SK-N-SH (cell line): Measurements from ENCODE around the gene CRB1. TPM values are rescaled to one million over a fixed set of nuclear protein-coding genes. Genes with fewer than 3 reads are reported as not detected.
A peak's percentile ranks its signal among the peaks of the same experiment; 100 is the strongest.

Source experiments
- CTCF ChIA-PET: fragments of 300-600, 350-600 bp; formaldehyde crosslinking; extraction: SDS; loops from one replicate; lab custom pipeline; 2021; lab: Yijun Ruan, JAX
- POLR2A ChIA-PET: fragments of 350-600 bp; sonication (Branson Sonifier 250); formaldehyde crosslinking; extraction: SDS; loops from one replicate; lab custom pipeline; 2020; ENCODE audit warnings: antibody characterized with exemption, inconsistent platforms; lab: Yijun Ruan, JAX
- DNase-seq: peaks from one replicate; pipeline ENCODE4 v3.0.0; 2012
- H2AFZ ChIP-seq: fragments of 200-600 bp; sonication (generic); 2 replicates; pipeline ENCODE4 v1.8.1; 2016; ENCODE audit warnings: antibody characterized with exemption, mild to moderate bottlenecking, low read depth
- H3F3A ChIP-seq: fragments of 200-600 bp; sonication (generic); replicated peaks from 2 replicates; pipeline ENCODE3; 2016; ENCODE audit warnings: antibody characterized with exemption, mild to moderate bottlenecking; ENCODE audit not compliant: insufficient read depth
- H3K27ac ChIP-seq, 2 experiments: fragments of 200-500 bp in 1 of 2; fragments of 200-600 bp in 1 of 2; sonication (Bioruptor generic) in 1 of 2; sonication (generic), shearing (Covaris generic) in 1 of 2; 2 replicates each; pipeline versions ENCODE4 v1.5.1 to v1.6.1; 2014 to 2016; ENCODE audit warnings: low read depth in 2 of 2, inconsistent platforms in 1 of 2, low read length in 1 of 2, mild to moderate bottlenecking in 1 of 2, mixed read lengths in 1 of 2
- H3K27me3 ChIP-seq: fragments of 200-600 bp; sonication (generic), shearing (Covaris generic); 2 replicates; pipeline ENCODE4 v1.6.1; 2016; ENCODE audit warnings: mixed run types; ENCODE audit not compliant: insufficient read depth
- H3K36me3 ChIP-seq, 2 experiments: fragments of 200-500 bp in 1 of 2; fragments of 200-600 bp in 1 of 2; sonication (Bioruptor generic) in 1 of 2; sonication (generic) in 1 of 2; replicated peaks in 1 of 2; 2 replicates each; pipeline versions ENCODE3 to v1.5.1; 2014 to 2016; ENCODE audit warnings: low read length in 1 of 2, mild to moderate bottlenecking in 1 of 2; ENCODE audit not compliant: insufficient read depth in 2 of 2, control insufficient read depth in 1 of 2
- H3K4me1 ChIP-seq, 2 experiments: fragments of 200-500 bp in 1 of 2; fragments of 200-600 bp in 1 of 2; sonication (Bioruptor generic) in 1 of 2; sonication (generic), shearing (Covaris generic) in 1 of 2; 2 replicates each; pipeline versions ENCODE4 v1.5.1 to v1.6.1; 2014 to 2016; ENCODE audit warnings: low read depth in 1 of 2, low read length in 1 of 2, mixed run types in 1 of 2; ENCODE audit not compliant: insufficient read depth in 2 of 2, control insufficient read depth in 1 of 2
- H3K4me2 ChIP-seq: fragments of 200-600 bp; sonication (generic), shearing (Covaris generic); 2 replicates; pipeline ENCODE4 v1.6.1; 2017; ENCODE audit warnings: mixed run types
- H3K4me3 ChIP-seq, 2 experiments: fragments of 200-500 bp in 1 of 2; fragments of 200-600 bp in 1 of 2; sonication (Bioruptor generic) in 1 of 2; sonication (generic), shearing (Covaris generic) in 1 of 2; 2 replicates each; pipeline versions ENCODE4 v1.5.1 to v1.8.1; 2014 to 2016; ENCODE audit warnings: low read depth in 2 of 2, inconsistent platforms in 1 of 2, low read length in 1 of 2, mild to moderate bottlenecking in 1 of 2, mixed read lengths in 1 of 2, moderate library complexity in 1 of 2
- H3K79me2 ChIP-seq: fragments of 200-600 bp; sonication (generic); 2 replicates; pipeline ENCODE4 v1.8.1; 2017; ENCODE audit warnings: mild to moderate bottlenecking; ENCODE audit not compliant: insufficient read depth
- H3K9ac ChIP-seq: fragments of 200-600 bp; sonication (generic); 2 replicates; pipeline ENCODE4 v1.6.1; 2017; ENCODE audit warnings: mixed run types
- H3K9me2 ChIP-seq: fragments of 200-600 bp; sonication (generic); 2 replicates; pipeline ENCODE4 v1.6.1; 2017; ENCODE audit warnings: mixed run types
- H3K9me3 ChIP-seq: fragments of 200-600 bp; sonication (generic); 2 replicates; pipeline ENCODE4 v1.6.1; 2017; ENCODE audit warnings: mixed run types, mild to moderate bottlenecking, moderate library complexity
- H4K20me1 ChIP-seq: fragments of 200-600 bp; sonication (generic); 2 replicates; pipeline ENCODE4 v1.6.1; 2017; ENCODE audit warnings: mild to moderate bottlenecking, mixed run types; ENCODE audit not compliant: insufficient read depth
- CHD2 ChIP-seq: fragments of 150-350 bp; IDR thresholded peaks from 2 replicates; pipeline ENCODE4 v1.6.1; 2018; ENCODE audit warnings: low read length; ENCODE audit not compliant: partially characterized antibody
- CTCF ChIP-seq: fragments of 200-600 bp; sonication (generic); IDR thresholded peaks from 2 replicates; pipeline ENCODE4 v1.6.1; 2017; ENCODE audit warnings: antibody characterized with exemption, mild to moderate bottlenecking, moderate library complexity
- FOXJ3 ChIP-seq: sonication (generic); formaldehyde crosslinking; IDR thresholded peaks from 2 replicates; pipeline ENCODE4 v1.5.1; 2020; ENCODE audit warnings: mild to moderate bottlenecking, missing genetic modification reagents
- IRF3 ChIP-seq: fragments of 150-350 bp; IDR thresholded peaks from 2 replicates; pipeline ENCODE4 v1.6.1; 2016; ENCODE audit warnings: mild to moderate bottlenecking, low read depth, low read length
- JUND ChIP-seq: IDR thresholded peaks from 2 replicates; pipeline ENCODE4 v1.4.0; 2012
- MAX ChIP-seq: IDR thresholded peaks from 2 replicates; pipeline ENCODE4 v1.4.0; 2012; ENCODE audit warnings: low read depth
- MEF2A ChIP-seq: IDR thresholded peaks from 2 replicates; pipeline ENCODE4 v1.4.0; 2012; ENCODE audit warnings: low read depth, borderline replicate concordance
- NRF1 ChIP-seq: IDR thresholded peaks from 2 replicates; pipeline ENCODE4 v1.6.1; 2012; ENCODE audit warnings: low read depth, mild to moderate bottlenecking, low read length
- POLR2AphosphoS5 ChIP-seq: IDR thresholded peaks from 2 replicates; pipeline ENCODE4 v1.6.1; 2012; ENCODE audit warnings: low read depth, low read length
- RAD21 ChIP-seq: IDR thresholded peaks from 2 replicates; pipeline ENCODE4 v1.6.1; 2012; ENCODE audit warnings: mild to moderate bottlenecking, low read length
- TAF1 ChIP-seq: IDR thresholded peaks from 2 replicates; pipeline ENCODE4 v1.6.1; 2012; ENCODE audit warnings: low read depth, mild to moderate bottlenecking, low read length, moderate library complexity, borderline replicate concordance
- TEAD4 ChIP-seq: IDR thresholded peaks from 2 replicates; pipeline ENCODE4 v1.4.0; 2012; ENCODE audit warnings: mild to moderate bottlenecking, borderline replicate concordance; ENCODE audit not compliant: insufficient read depth
- WGBS: methylation state at CpG from one replicate; pipeline ENCODE4 v1.1.6; 2017; ENCODE audit warnings: low lambda C conversion rate; 5-methylcytosine and 5-hydroxymethylcytosine counted together
- polyA plus RNA-seq, 3 experiments: library from polyadenylated mRNA; depleted of rRNA; stranded (reverse); fragments of >200 nt; gene quantifications; 2 replicates each; pipeline ENCODE4 v1.2.3, GENCODE V29; 2012

Gene CRB1
- polyA plus RNA-seq, 1 of the 3 experiments (the other 2 are of a cell fraction), result 0.13 TPM

- no peak overlapping the region for H3K4me3 ChIP-seq
- no peak overlapping the region for H3K27ac ChIP-seq
- WGBS, result 59% methylated on average over 5 of the region's 5 CpGs
- H3K4me2 ChIP-seq, result no peak overlapping the region
- no peaks in the 10 kb centered on the region for H3K9me3 ChIP-seq
- no peaks in the 10 kb centered on the region for H3K27me3 ChIP-seq
- H3F3A ChIP-seq, result peaks cover 3% of the 10 kb centered on the region
- no peak overlapping the region for H3K9ac ChIP-seq
- no peaks in the 10 kb centered on the region for H4K20me1 ChIP-seq
- DNase-seq, result no peak
- H2AFZ ChIP-seq, result no peak overlapping the region
- no peaks in the 10 kb centered on the region; a peak in 1 of 4 replicates for H3K4me1 ChIP-seq
- no peaks in the 10 kb centered on the region for H3K9me2 ChIP-seq
- ChIA-PET POLR2A (no interaction called here), CTCF (interaction anchor here (1.1 kb wide), 1 partner anchor 14 kb away, joined by 3 read pairs; no protein-coding TSS in a partner anchor)
- peaks cover 0 to 4% of the 10 kb centered on the region in 2 experiments for H3K36me3 ChIP-seq
- H3K79me2 ChIP-seq, result no peaks in the 10 kb centered on the region
- TF ChIP-seq RAD21 (no peak), TEAD4 (no peak), JUND (no peak), FOXJ3 (CRISPR knock-in tag) (no peak), CHD2 (no peak), IRF3 (no peak), MEF2A (no peak), CTCF (no peak), NRF1 (no peak), TAF1 (no peak), POLR2AphosphoS5 (no peak)
These were observed 45.7 kb downstream of the CRB1 start for GRCh38 chr1:197313713-197314112.

GRCh38 chr1:197314682-197315081 lies 46.6 kb downstream of the CRB1 start:
- H3K4me1 ChIP-seq, result no peaks in the 10 kb centered on the region; a peak in 1 of 4 replicates
- no peak overlapping the region for H3K4me3 ChIP-seq
- H3K27ac ChIP-seq, result no peak overlapping the region
- TF ChIP-seq MAX (no peak), CTCF (peak; percentile 23), RAD21 (peak; percentile 15; the same call in 1 of the 2 replicates)
- H2AFZ ChIP-seq, result peak overlapping the region; percentile 23; the same call in 1 of the 2 replicates
- H3K4me2 ChIP-seq, result no peak overlapping the region
- no peaks in the 10 kb centered on the region for H3K79me2 ChIP-seq
- POLR2A ChIA-PET, result no interaction called here
- no peaks in the 10 kb centered on the region for H3K9me3 ChIP-seq
- H3F3A ChIP-seq, result peaks cover 3% of the 10 kb centered on the region
- CTCF ChIA-PET, result interaction anchor here (0.9 to 3.1 kb wide), 3 partner anchors 13 to 134 kb away, joined by 3 to 14 read pairs (median 3); no protein-coding TSS in a partner anchor
- no peaks in the 10 kb centered on the region for H3K9me2 ChIP-seq
- H3K9ac ChIP-seq, result no peak overlapping the region
- H3K36me3 ChIP-seq, result no peaks in the 10 kb centered on the region
- H4K20me1 ChIP-seq, result no peaks in the 10 kb centered on the region
- no peaks in the 10 kb centered on the region for H3K27me3 ChIP-seq
- DNase-seq, result no peak
